ENCODE measurements around the gene XRN1.

- TF ChIP-seq BCLAF1 (IDR thresholded peaks at IDR 0.05) (no peak), BCL3 (IDR thresholded peaks at IDR 0.05; ENCODE audit: borderline replicate concordance, insufficient read depth, low read depth, low read length, poor library complexity, severe bottlenecking) (no peak), POLR2AphosphoS2 (IDR thresholded peaks at IDR 0.05; ENCODE audit: low read depth, low read length) (no peak), CREB1 (IDR thresholded peaks at IDR 0.05; ENCODE audit: low read depth) (no peak), CEBPZ (IDR thresholded peaks at IDR 0.05; ENCODE audit: low read depth, low read length) (no peak), RAD21 (IDR thresholded peaks at IDR 0.05; ENCODE audit: insufficient read depth, low read depth, low read length) (no peak), POLR2A (IDR thresholded peaks at IDR 0.05; ENCODE audit: low read depth, low read length) (no peak), RFX5 (IDR thresholded peaks at IDR 0.05; ENCODE audit: low read depth, low read length) (no peak)
Observed at GRCh38 chr3:142468456-142468855, 20.6 kb upstream of the XRN1 start.
